ENCODE results near the gene MAP2K4. TPM values are rescaled to one million over a fixed set of nuclear protein-coding genes. Genes with fewer than 3 reads are reported as not detected.

Gene MAP2K4
- total and polyA plus RNA-seq, 2 of the 13 experiments (the other 11 are each of a cell fraction or from before 2014, with no cell fraction given): 21.5 to 35.6 TPM

GRCh38 chr17:12028611-12029010 lies 7.9 kb downstream of the MAP2K4 start:
- no TSS peak for BruUV-seq (replicated peaks)
- WGBS (ENCODE audit: low lambda C conversion rate): 95% methylated on average over 2 of the region's 2 CpGs

GRCh38 chr17:12034538-12034937 lies 13.9 kb downstream of the MAP2K4 start:
- BruUV-seq (replicated peaks): no TSS peak
- in situ Hi-C loops (cut with HindIII; ENCODE audit: extremely low pct_ligation_motif_present, low pct_unique_long_range_greater_than_20kb) (no loop called here), intact Hi-C loops (cut with micrococcal nuclease; ENCODE audit: unreplicated experiment) (no loop called here)
- TF ChIP-seq HNF4A (CRISPR knock-in tag; IDR thresholded peaks at IDR 0.05): no peak
- no peak for TF ChIP-seq ZNF225 (CRISPR knock-in tag; IDR thresholded peaks at IDR 0.05)
- no peak for TF ChIP-seq MXD1 (CRISPR knock-in tag; IDR thresholded peaks at IDR 0.05)
- TF ChIP-seq MED8 (CRISPR knock-in tag; IDR thresholded peaks at IDR 0.05; ENCODE audit: insufficient replicate concordance): no peak
- no peak for TF ChIP-seq ZNF660 (CRISPR knock-in tag; IDR thresholded peaks at IDR 0.05; ENCODE audit: borderline replicate concordance, low read depth)
- no peak for TF ChIP-seq PCBP1 (IDR thresholded peaks at IDR 0.05; ENCODE audit: borderline replicate concordance, low read depth, low read length)
- TF ChIP-seq CHCHD3 (CRISPR knock-in tag; IDR thresholded peaks at IDR 0.05): no peak
- TF ChIP-seq ZSCAN5A (CRISPR knock-in tag; IDR thresholded peaks at IDR 0.05; ENCODE audit: borderline replicate concordance): no peak
- POLR2A ChIA-PET: no interaction called here
- CTCF ChIA-PET (ENCODE audit: low intra/inter-chr PET ratio, low total read pairs): no interaction called here
- no peak overlapping the region for H3K4me2 ChIP-seq (ENCODE audit: low read depth, low read length)
- H2AFZ ChIP-seq (ENCODE audit: low read length): no peak overlapping the region
- H3K36me3 ChIP-seq (replicated peaks in 1 of 2; ENCODE audit: control insufficient read depth in 1 of 2, insufficient read depth in 2 of 2, low read length in 2 of 2): peaks cover 0 to 6% of the 10 kb centered on the region in 2 experiments; a peak in 3 of 5 replicates
- no peak overlapping the region for H3K27ac ChIP-seq (ENCODE audit: extremely low read length, insufficient read depth, low read length)
- 82% methylated on average over 4 of the region's 4 CpGs for WGBS (ENCODE audit: low lambda C conversion rate)
- H3K4me1 ChIP-seq (ENCODE audit: insufficient read depth, low read length): peaks cover 23% of the 10 kb centered on the region
- H4K20me1 ChIP-seq (ENCODE audit: insufficient read depth, low read length): peaks cover 22% of the 10 kb centered on the region
- H3K9me3 ChIP-seq (ENCODE audit: low read length): no peaks in the 10 kb centered on the region
- FAIRE-seq: no peak
- H3K4me3 ChIP-seq (replicated peaks in 1 of 3; ENCODE audit: insufficient read depth in 1 of 3, low read depth in 2 of 3, low read length in 3 of 3): no peak overlapping the region
- DNase-seq (ENCODE audit: low spot score): no peak
- no peak for ATAC-seq
- no peak overlapping the region for H3K9ac ChIP-seq (ENCODE audit: insufficient read depth, low read depth, low read length)
- no peaks in the 10 kb centered on the region for H3K27me3 ChIP-seq (ENCODE audit: control insufficient read depth in 1 of 2, insufficient read depth in 2 of 2, low read length in 2 of 2)
- H3K79me2 ChIP-seq (ENCODE audit: insufficient read depth, low read length): peaks cover 87% of the 10 kb centered on the region

More at GRCh38 chr17:12028611-12029010, 7.9 kb downstream of the MAP2K4 start:
- Histone ChIP-seq H3K9ac (ENCODE audit: insufficient read depth, low read depth, low read length) (no peak overlapping the region), H3K79me2 (ENCODE audit: insufficient read depth, low read length) (peaks cover 92% of the 10 kb centered on the region), H3K4me1 (ENCODE audit: insufficient read depth, low read length) (peaks cover 29% of the 10 kb centered on the region), H3K4me3 (replicated peaks in 1 of 3; ENCODE audit: insufficient read depth in 1 of 3, low read depth in 2 of 3, low read length in 3 of 3) (no peak overlapping the region), H2AFZ (ENCODE audit: low read length) (no peak overlapping the region), H3K27ac (ENCODE audit: extremely low read length, insufficient read depth, low read length) (no peak overlapping the region), H3K4me2 (ENCODE audit: low read depth, low read length) (no peak overlapping the region), H3K9me3 (ENCODE audit: low read length) (no peaks in the 10 kb centered on the region), H3K27me3 (ENCODE audit: control insufficient read depth in 1 of 2, insufficient read depth in 2 of 2, low read length in 2 of 2) (no peaks in the 10 kb centered on the region), H3K36me3 (replicated peaks in 1 of 2; ENCODE audit: control insufficient read depth in 1 of 2, insufficient read depth in 2 of 2, low read length in 2 of 2) (peaks cover 0 to 6% of the 10 kb centered on the region in 2 experiments; a peak in 3 of 5 replicates), H4K20me1 (ENCODE audit: insufficient read depth, low read length) (peaks cover 20% of the 10 kb centered on the region)
- no peak for DNase-seq (ENCODE audit: low spot score)
- intact Hi-C loops (cut with micrococcal nuclease; ENCODE audit: unreplicated experiment): loop anchor here (10.0 kb wide), 1 partner anchor 56 kb away; no protein-coding TSS in a partner anchor
- ATAC-seq: no peak
- ChIA-PET POLR2A (no interaction called here), CTCF (ENCODE audit: low intra/inter-chr PET ratio, low total read pairs) (no interaction called here)
- in situ Hi-C loops (cut with HindIII; ENCODE audit: extremely low pct_ligation_motif_present, low pct_unique_long_range_greater_than_20kb): no loop called here
- FAIRE-seq: no peak
- TF ChIP-seq PREB (CRISPR knock-in tag; IDR thresholded peaks at IDR 0.05) (no peak), ZNF674 (CRISPR knock-in tag; IDR thresholded peaks at IDR 0.05; ENCODE audit: low read depth) (no peak), NFRKB (IDR thresholded peaks at IDR 0.05) (no peak)
